Measurements from ENCODE around the gene MSI2.

The MSI2 gene

GRCh38 chr17:57685499-57686132 is 429.3 kb downstream of the MSI2 start:
- no peak for DNase-seq (ENCODE audit: low read depth)

GRCh38 chr17:57687642-57688041 is 431.3 kb downstream of the MSI2 start:
- DNase-seq (ENCODE audit: low read depth), result no peak

- no peak for DNase-seq (ENCODE audit: low read depth)
Measured at GRCh38 chr17:57689254-57689653, 432.9 kb downstream of the MSI2 start.

- DNase-seq (ENCODE audit: low read depth), result no peak
Measured at GRCh38 chr17:57691939-57692338, 435.6 kb downstream of the MSI2 start.

GRCh38 chr17:57692770-57693169 is 436.4 kb downstream of the MSI2 start:
- DNase-seq (ENCODE audit: low read depth), result no peak

GRCh38 chr17:57694051-57694450 is 437.7 kb downstream of the MSI2 start:
- no peak for DNase-seq (ENCODE audit: low read depth)

GRCh38 chr17:57696050-57696449 is 439.7 kb downstream of the MSI2 start:
- DNase-seq (ENCODE audit: low read depth), result no peak

- DNase-seq (ENCODE audit: low read depth), result no peak
Measured at GRCh38 chr17:57697197-57697596, 440.9 kb downstream of the MSI2 start.

GRCh38 chr17:57697891-57698711 is 441.8 kb downstream of the MSI2 start:
- no peak for DNase-seq (ENCODE audit: low read depth)

GRCh38 chr17:57699751-57700219 is 443.5 kb downstream of the MSI2 start:
- no peak for DNase-seq (ENCODE audit: low read depth)

GRCh38 chr17:57701124-57701523 is 444.8 kb downstream of the MSI2 start:
- no peak for DNase-seq (ENCODE audit: low read depth)

GRCh38 chr17:57703273-57703672 is 446.9 kb downstream of the MSI2 start:
- no peak for DNase-seq (ENCODE audit: low read depth)

GRCh38 chr17:57704448-57704847 is 448.1 kb downstream of the MSI2 start:
- no peak for DNase-seq (ENCODE audit: low read depth)

- no peak for DNase-seq (ENCODE audit: low read depth)
Measured at GRCh38 chr17:57705921-57706695, 449.8 kb downstream of the MSI2 start.

GRCh38 chr17:57706761-57707160 is 450.4 kb downstream of the MSI2 start:
- DNase-seq (ENCODE audit: low read depth), result no peak

GRCh38 chr17:57707892-57708291 is 451.6 kb downstream of the MSI2 start:
- no peak for DNase-seq (ENCODE audit: low read depth)

GRCh38 chr17:57708410-57708809 is 452.1 kb downstream of the MSI2 start:
- DNase-seq (ENCODE audit: low read depth), result no peak

GRCh38 chr17:57713140-57713539 is 456.8 kb downstream of the MSI2 start:
- DNase-seq (ENCODE audit: low read depth), result no peak

GRCh38 chr17:57714665-57715180 is 458.4 kb downstream of the MSI2 start:
- DNase-seq (ENCODE audit: low read depth), result no peak

GRCh38 chr17:57715981-57716380 is 459.7 kb downstream of the MSI2 start:
- no peak for DNase-seq (ENCODE audit: low read depth)

GRCh38 chr17:57718878-57719277 is 462.6 kb downstream of the MSI2 start:
- no peak for DNase-seq (ENCODE audit: low read depth)

- DNase-seq (ENCODE audit: low read depth), result no peak
Measured at GRCh38 chr17:57720386-57721035, 464.2 kb downstream of the MSI2 start.

Measured in activated T-helper 1 cell treated with Interleukin-2 at 50 U/mL for 16 hours (primary cell).